Measurements from ENCODE around the gene ADAMTS9.

DNA sequence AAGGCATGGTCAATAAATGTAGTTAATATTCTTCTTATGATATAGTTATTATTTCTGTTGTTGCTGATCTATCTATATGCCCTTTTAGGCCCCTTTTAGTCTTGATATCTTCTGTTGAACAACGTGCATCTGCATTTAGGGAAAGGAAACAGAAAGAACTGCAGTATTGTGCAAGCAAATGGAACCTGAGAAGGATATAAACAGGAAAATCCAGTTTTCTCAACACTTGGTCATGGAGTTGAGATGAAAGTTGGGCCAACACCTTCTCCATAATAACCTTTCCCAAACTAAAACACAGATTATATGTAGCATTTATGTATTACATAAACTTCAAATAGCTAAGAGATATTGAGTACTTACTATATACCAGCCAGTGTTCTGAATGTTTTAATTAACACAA lies 179.7 kb downstream of the ADAMTS9 start:
- TF ChIP-seq, protein P1, sequence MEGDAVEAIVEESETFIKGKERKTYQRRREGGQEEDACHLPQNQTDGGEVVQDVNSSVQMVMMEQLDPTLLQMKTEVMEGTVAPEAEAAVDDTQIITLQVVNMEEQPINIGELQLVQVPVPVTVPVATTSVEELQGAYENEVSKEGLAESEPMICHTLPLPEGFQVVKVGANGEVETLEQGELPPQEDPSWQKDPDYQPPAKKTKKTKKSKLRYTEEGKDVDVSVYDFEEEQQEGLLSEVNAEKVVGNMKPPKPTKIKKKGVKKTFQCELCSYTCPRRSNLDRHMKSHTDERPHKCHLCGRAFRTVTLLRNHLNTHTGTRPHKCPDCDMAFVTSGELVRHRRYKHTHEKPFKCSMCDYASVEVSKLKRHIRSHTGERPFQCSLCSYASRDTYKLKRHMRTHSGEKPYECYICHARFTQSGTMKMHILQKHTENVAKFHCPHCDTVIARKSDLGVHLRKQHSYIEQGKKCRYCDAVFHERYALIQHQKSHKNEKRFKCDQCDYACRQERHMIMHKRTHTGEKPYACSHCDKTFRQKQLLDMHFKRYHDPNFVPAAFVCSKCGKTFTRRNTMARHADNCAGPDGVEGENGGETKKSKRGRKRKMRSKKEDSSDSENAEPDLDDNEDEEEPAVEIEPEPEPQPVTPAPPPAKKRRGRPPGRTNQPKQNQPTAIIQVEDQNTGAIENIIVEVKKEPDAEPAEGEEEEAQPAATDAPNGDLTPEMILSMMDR (IDR thresholded peaks at IDR 0.05; ENCODE audit: low read depth, low read length) = no peak
- no peak for TF ChIP-seq EZH2phosphoT487 (IDR thresholded peaks at IDR 0.05; ENCODE audit: low read depth)

Data from OCI-LY3 (cell line).